Measurements from ENCODE around the gene JUN.
A peak's percentile ranks its signal among the peaks of the same experiment; 100 is the strongest.

JUN gene

DNA sequence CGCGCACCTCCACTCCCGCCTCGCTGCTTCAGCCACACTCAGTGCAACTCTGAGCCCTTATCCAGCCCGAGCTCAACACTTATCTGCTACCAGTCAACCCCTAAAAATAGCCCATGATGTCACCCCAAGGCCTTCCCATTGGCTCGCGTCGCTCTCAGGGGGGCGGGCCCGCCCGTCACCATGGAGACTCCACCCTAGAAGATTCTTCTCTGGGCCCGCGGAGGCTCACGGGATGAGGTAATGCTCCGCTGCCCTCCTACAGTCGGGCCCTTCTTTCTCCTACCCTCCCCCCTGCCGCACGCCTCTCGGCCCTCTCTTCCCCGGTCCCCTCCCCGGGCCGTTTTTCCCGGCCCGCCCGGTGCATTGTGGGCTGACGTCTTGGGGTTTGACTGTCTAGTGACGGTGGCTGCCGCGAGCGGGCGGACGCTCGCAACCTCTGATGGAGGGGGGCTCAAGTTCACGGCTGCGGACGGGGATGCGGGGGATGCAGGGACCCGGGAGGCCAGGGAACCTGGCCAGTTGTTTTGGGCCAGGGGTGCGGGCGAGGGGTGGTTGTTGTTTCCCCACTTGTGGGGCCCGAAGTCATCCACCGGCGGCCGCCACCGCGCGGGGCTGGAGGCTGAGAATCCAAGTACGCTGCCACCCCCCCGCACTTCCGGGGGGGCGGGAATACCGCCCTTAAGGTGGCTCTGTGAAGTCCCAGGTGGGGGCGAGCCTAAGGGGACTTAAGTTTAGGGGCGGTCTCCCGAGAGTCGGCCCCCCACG lies at the start of gene JUN (continued):
- TF ChIP-seq, protein P1, sequence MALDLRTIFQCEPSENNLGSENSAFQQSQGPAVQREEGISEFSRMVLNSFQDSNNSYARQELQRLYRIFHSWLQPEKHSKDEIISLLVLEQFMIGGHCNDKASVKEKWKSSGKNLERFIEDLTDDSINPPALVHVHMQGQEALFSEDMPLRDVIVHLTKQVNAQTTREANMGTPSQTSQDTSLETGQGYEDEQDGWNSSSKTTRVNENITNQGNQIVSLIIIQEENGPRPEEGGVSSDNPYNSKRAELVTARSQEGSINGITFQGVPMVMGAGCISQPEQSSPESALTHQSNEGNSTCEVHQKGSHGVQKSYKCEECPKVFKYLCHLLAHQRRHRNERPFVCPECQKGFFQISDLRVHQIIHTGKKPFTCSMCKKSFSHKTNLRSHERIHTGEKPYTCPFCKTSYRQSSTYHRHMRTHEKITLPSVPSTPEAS (tag by site-specific recombination; IDR thresholded peaks at IDR 0.05), result peak; percentile 33; the same call in 1 of the 2 replicates
- TF ChIP-seq ZNF600 (tag by site-specific recombination; IDR thresholded peaks at IDR 0.05), result peak; percentile 62; the same call in 1 of the 2 replicates
- 0 out of 2 replicates have a peak, but pooled peaks have one; percentile 69 for TF ChIP-seq IKZF3 (tag by site-specific recombination; IDR thresholded peaks at IDR 0.05)
- TF ChIP-seq ZNF23 (tag by site-specific recombination; IDR thresholded peaks at IDR 0.05; ENCODE audit: borderline replicate concordance), result no peak
- no peak for TF ChIP-seq ZNF433 (tag by site-specific recombination; IDR thresholded peaks at IDR 0.05; ENCODE audit: low read depth)
- TF ChIP-seq YY1 (tag by site-specific recombination; IDR thresholded peaks at IDR 0.05), result no peak
- peak; percentile 100 for TF ChIP-seq ZNF366 (tag by site-specific recombination; conservative IDR thresholded peaks at IDR 0.05)
- no peak for TF ChIP-seq ZNF555 (tag by site-specific recombination; conservative IDR thresholded peaks at IDR 0.05)
- TF ChIP-seq, protein P2, sequence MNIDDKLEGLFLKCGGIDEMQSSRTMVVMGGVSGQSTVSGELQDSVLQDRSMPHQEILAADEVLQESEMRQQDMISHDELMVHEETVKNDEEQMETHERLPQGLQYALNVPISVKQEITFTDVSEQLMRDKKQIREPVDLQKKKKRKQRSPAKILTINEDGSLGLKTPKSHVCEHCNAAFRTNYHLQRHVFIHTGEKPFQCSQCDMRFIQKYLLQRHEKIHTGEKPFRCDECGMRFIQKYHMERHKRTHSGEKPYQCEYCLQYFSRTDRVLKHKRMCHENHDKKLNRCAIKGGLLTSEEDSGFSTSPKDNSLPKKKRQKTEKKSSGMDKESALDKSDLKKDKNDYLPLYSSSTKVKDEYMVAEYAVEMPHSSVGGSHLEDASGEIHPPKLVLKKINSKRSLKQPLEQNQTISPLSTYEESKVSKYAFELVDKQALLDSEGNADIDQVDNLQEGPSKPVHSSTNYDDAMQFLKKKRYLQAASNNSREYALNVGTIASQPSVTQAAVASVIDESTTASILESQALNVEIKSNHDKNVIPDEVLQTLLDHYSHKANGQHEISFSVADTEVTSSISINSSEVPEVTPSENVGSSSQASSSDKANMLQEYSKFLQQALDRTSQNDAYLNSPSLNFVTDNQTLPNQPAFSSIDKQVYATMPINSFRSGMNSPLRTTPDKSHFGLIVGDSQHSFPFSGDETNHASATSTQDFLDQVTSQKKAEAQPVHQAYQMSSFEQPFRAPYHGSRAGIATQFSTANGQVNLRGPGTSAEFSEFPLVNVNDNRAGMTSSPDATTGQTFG (tag by site-specific recombination; IDR thresholded peaks at IDR 0.05; ENCODE audit: borderline replicate concordance), result no peak
- TF ChIP-seq ZNF548 (tag by site-specific recombination; IDR thresholded peaks at IDR 0.05), result no peak
- peak; percentile 48 for TF ChIP-seq KLF16 (tag by site-specific recombination; IDR thresholded peaks at IDR 0.05)
- no peak for TF ChIP-seq ZNF19 (tag by site-specific recombination; IDR thresholded peaks at IDR 0.05; ENCODE audit: low read depth)
- TF ChIP-seq ZNF37A (tag by site-specific recombination; IDR thresholded peaks at IDR 0.05), result no peak
- TF ChIP-seq ZNF174 (tag by site-specific recombination; IDR thresholded peaks at IDR 0.05), result no peak
- TF ChIP-seq ATF2 (tag by site-specific recombination; IDR thresholded peaks at IDR 0.05; ENCODE audit: low read depth), result peak; percentile 100
- peak; percentile 72 for TF ChIP-seq FEZF1 (tag by site-specific recombination; IDR thresholded peaks at IDR 0.05)
- TF ChIP-seq ZNF747 (tag by site-specific recombination; IDR thresholded peaks at IDR 0.05), result no peak
- TF ChIP-seq OVOL3 (tag by site-specific recombination; IDR thresholded peaks at IDR 0.05), result no peak
- peak; percentile 59 for TF ChIP-seq ZNF335 (tag by site-specific recombination; conservative IDR thresholded peaks at IDR 0.05)
- peak; percentile 96 for TF ChIP-seq ZNF76 (tag by site-specific recombination; IDR thresholded peaks at IDR 0.05; ENCODE audit: borderline replicate concordance, low read depth)
- no peak for TF ChIP-seq ZNF670 (tag by site-specific recombination; IDR thresholded peaks at IDR 0.05; ENCODE audit: low read depth)
- TF ChIP-seq ZNF571 (tag by site-specific recombination; IDR thresholded peaks at IDR 0.05), result no peak
- TF ChIP-seq ZNF140 (tag by site-specific recombination; IDR thresholded peaks at IDR 0.05), result no peak
- no peak for TF ChIP-seq ZNF354C (tag by site-specific recombination; IDR thresholded peaks at IDR 0.05; ENCODE audit: borderline replicate concordance, low read depth)
- no peak for TF ChIP-seq ZNF664 (tag by site-specific recombination; IDR thresholded peaks at IDR 0.05)
- peak; percentile 84 for TF ChIP-seq ZFP69B (tag by site-specific recombination; IDR thresholded peaks at IDR 0.05)
- 0 out of 2 replicates have a peak, but pooled peaks have one; percentile 7 for TF ChIP-seq ZNF518A (tag by site-specific recombination; conservative IDR thresholded peaks at IDR 0.05; ENCODE audit: low read depth)
- peak; percentile 88 for TF ChIP-seq ZNF629 (tag by site-specific recombination; IDR thresholded peaks at IDR 0.05)
- 0 out of 2 replicates have a peak, but pooled peaks have one; percentile 20 for TF ChIP-seq BCL11A (tag by site-specific recombination; IDR thresholded peaks at IDR 0.05; ENCODE audit: low read depth)
